Ishikawa (cell line): ENCODE data around the gene ELMO1.

ENCODE experiments used
- CEBPB ChIP-seq: IDR thresholded peaks from 2 replicates; pipeline ENCODE4 v1.6.1; 2012
- CREB1 ChIP-seq: IDR thresholded peaks from 2 replicates; pipeline ENCODE4 v1.6.1; 2012; ENCODE audit warnings: low read depth
- EGR1 ChIP-seq: IDR thresholded peaks from 2 replicates; pipeline ENCODE4 v1.6.1; 2012
- EP300 ChIP-seq: IDR thresholded peaks from 2 replicates; pipeline ENCODE4 v1.6.1; 2012; ENCODE audit warnings: borderline replicate concordance
- FOXM1 ChIP-seq: IDR thresholded peaks from 2 replicates; pipeline ENCODE4 v1.6.1; 2012; ENCODE audit warnings: low read depth, borderline replicate concordance
- MAX ChIP-seq: IDR thresholded peaks from 2 replicates; pipeline ENCODE4 v1.6.1; 2012
- NFIC ChIP-seq: IDR thresholded peaks from 2 replicates; pipeline ENCODE4 v1.6.1; 2012
- RAD21 ChIP-seq: IDR thresholded peaks from 2 replicates; pipeline ENCODE4 v1.6.1; 2012; ENCODE audit warnings: low read depth
- REST ChIP-seq: IDR thresholded peaks from 2 replicates; pipeline ENCODE4 v1.6.1; 2012; ENCODE audit warnings: low read depth, mild to moderate bottlenecking
- TAF1 ChIP-seq: IDR thresholded peaks from 2 replicates; pipeline ENCODE4 v1.6.1; 2012; ENCODE audit warnings: low read depth, mild to moderate bottlenecking
- TCF12 ChIP-seq: IDR thresholded peaks from 2 replicates; pipeline ENCODE4 v1.6.1; 2012; ENCODE audit warnings: low read depth
- TEAD4 ChIP-seq: IDR thresholded peaks from 2 replicates; pipeline ENCODE4 v1.6.1; 2012
- USF1 ChIP-seq: IDR thresholded peaks from 2 replicates; pipeline ENCODE4 v1.6.1; 2012
- YY1 ChIP-seq: IDR thresholded peaks from 2 replicates; pipeline ENCODE4 v1.6.1; 2012; ENCODE audit warnings: low read depth
- ZBTB7A ChIP-seq: IDR thresholded peaks from 2 replicates; pipeline ENCODE4 v1.6.1; 2012; ENCODE audit warnings: low read depth

The ELMO1 gene

GRCh38 chr7:36920433-36920832, 528.2 kb downstream of the ELMO1 start:
- TF ChIP-seq EP300 (no peak), RAD21 (no peak), TAF1 (no peak), ZBTB7A (no peak), TCF12 (no peak), TEAD4 (no peak), USF1 (no peak), FOXM1 (no peak), EGR1 (no peak), MAX (no peak), YY1 (no peak), NFIC (no peak), CEBPB (no peak), REST (no peak), CREB1 (no peak)

- TF ChIP-seq YY1 (no peak), EGR1 (no peak), EP300 (no peak), ZBTB7A (no peak), TCF12 (no peak), CEBPB (no peak), USF1 (no peak), RAD21 (no peak), TAF1 (no peak), REST (no peak), CREB1 (no peak), MAX (no peak), FOXM1 (no peak), NFIC (no peak), TEAD4 (no peak)
These were observed 528.9 kb downstream of the ELMO1 start for GRCh38 chr7:36919738-36920137.

- no peak for TF ChIP-seq EP300
- no peak for TF ChIP-seq TCF12
- no peak for TF ChIP-seq RAD21
These were observed 530.1 kb downstream of the ELMO1 start for GRCh38 chr7:36918591-36918990.

- no peak for TF ChIP-seq TEAD4
- TF ChIP-seq EGR1 = no peak
- TF ChIP-seq TAF1 = no peak
- TF ChIP-seq CREB1 = no peak
- TF ChIP-seq USF1 = no peak
- no peak for TF ChIP-seq MAX
- no peak for TF ChIP-seq ZBTB7A
- TF ChIP-seq EP300 = no peak
- TF ChIP-seq CEBPB = no peak
- no peak for TF ChIP-seq FOXM1
- TF ChIP-seq TCF12 = no peak
- no peak for TF ChIP-seq RAD21
- no peak for TF ChIP-seq REST
- no peak for TF ChIP-seq YY1
- TF ChIP-seq NFIC = no peak
These were observed 532.0 kb downstream of the ELMO1 start for GRCh38 chr7:36916619-36917018.
